CD4-positive, alpha-beta T cell treated with Interleukin-17A for 4 hours (primary cell): ENCODE data around the gene GH1.
"Not testable (repeated sequence)": the region's sequence is repeated elsewhere in the genome, so short reads cannot be mapped to it uniquely, and the experiment has no call there.

Source experiments
- DNase-seq: peaks from one replicate; pipeline ENCODE4 v3.0.0-alpha.2; 2020; ENCODE audit warnings: mixed read lengths

The GH1 gene

GRCh38 chr17:63925615-63926014, 7.0 kb upstream of the GH1 start:
- no peak for DNase-seq

GRCh38 chr17:63922402-63922801, 3.8 kb upstream of the GH1 start:
- DNase-seq = not testable (repeated sequence)

GRCh38 chr17:63920779-63921178, 2.1 kb upstream of the GH1 start:
- not testable (repeated sequence) for DNase-seq

GRCh38 chr17:63920050-63920449, 1.4 kb upstream of the GH1 start:
- not testable (repeated sequence) for DNase-seq

GRCh38 chr17:63919311-63919723, 678 bp upstream of the GH1 start:
- DNase-seq = peak; percentile 81

GRCh38 chr17:63918305-63918704, 334 bp downstream of the GH1 start:
- no peak for DNase-seq

GRCh38 chr17:63917646-63918045, 993 bp downstream of the GH1 start:
- DNase-seq = no peak

- DNase-seq = not testable (repeated sequence)
These were observed 1.4 kb downstream of the GH1 start for GRCh38 chr17:63917206-63917605.

- DNase-seq = no peak
These were observed 2.0 kb downstream of the GH1 start for GRCh38 chr17:63916566-63917185.

GRCh38 chr17:63915753-63916152, 2.9 kb downstream of the GH1 start:
- DNase-seq = not testable (repeated sequence)

GRCh38 chr17:63914471-63914870, 4.2 kb downstream of the GH1 start:
- no peak for DNase-seq

GRCh38 chr17:63911657-63912100, 7.0 kb downstream of the GH1 start:
- DNase-seq = peak; percentile 73

GRCh38 chr17:63911041-63911635, 7.5 kb downstream of the GH1 start, which contains the start of gene CSHL1:
Gene CSHL1 (minus strand): TSS chr17:63911258. CDS start chr17:63911196, 62 bp downstream.
- DNase-seq = no peak

GRCh38 chr17:63910096-63910495, 8.5 kb downstream of the GH1 start:
- DNase-seq = no peak

- DNase-seq = not testable (repeated sequence)
These were observed 9.1 kb downstream of the GH1 start for GRCh38 chr17:63909586-63909985.

GRCh38 chr17:63907161-63907778, 11.4 kb downstream of the GH1 start:
- DNase-seq = not testable (repeated sequence)

GRCh38 chr17:63904796-63905195, 13.8 kb downstream of the GH1 start:
- not testable (repeated sequence) for DNase-seq

GRCh38 chr17:63903787-63904201, 14.8 kb downstream of the GH1 start:
- DNase-seq = not testable (repeated sequence)

GRCh38 chr17:63901971-63902370, 16.7 kb downstream of the GH1 start:
- DNase-seq = not testable (repeated sequence)

- DNase-seq = peak; percentile 16
These were observed 19.5 kb downstream of the GH1 start for GRCh38 chr17:63898899-63899798.

- DNase-seq = not testable (repeated sequence)
These were observed 21.9 kb downstream of the GH1 start, which contains the start of gene CSH1 for GRCh38 chr17:63896524-63897354. Gene CSH1 (minus strand): TSS chr17:63896574. CDS start chr17:63896511, 63 bp downstream.

GRCh38 chr17:63894821-63895220, 23.8 kb downstream of the GH1 start:
- not testable (repeated sequence) for DNase-seq
